Central memory CD8-positive, alpha-beta T cell (primary cell): ENCODE data around the gene CPNE4.
"Not testable (repeated sequence)": the region's sequence is repeated elsewhere in the genome, so short reads cannot be mapped to it uniquely, and the experiment has no call there.

Experiments
- ATAC-seq: fragments of 150-1000 bp; cut with Tn5 transposase; replicated peaks from 2 replicates; pipeline ENCODE4 v1.10.0; 2022; ENCODE audit warnings: mild to moderate bottlenecking, moderate FRiP score, moderate number of reproducible peaks; ENCODE audit not compliant: poor library complexity, severe bottlenecking; ENCODE audit errors: extremely low read depth
- DNase-seq, 2 donors: peaks; one replicate each; pipeline ENCODE4 v3.0.0; 2021; ENCODE audit warnings: low spot score in 2 of 2
- H3K27ac Mint-ChIP-seq: one replicate; pipeline ENCODE4 v1.8.0; 2022; ENCODE audit warnings: low read depth, mild to moderate bottlenecking, moderate library complexity, mixed read lengths
- H3K27me3 Mint-ChIP-seq: one replicate; pipeline ENCODE4 v1.8.0; 2022; ENCODE audit warnings: mixed read lengths
- H3K36me3 Mint-ChIP-seq: one replicate; pipeline ENCODE4 v1.8.0; 2022; ENCODE audit warnings: mild to moderate bottlenecking, moderate library complexity, mixed read lengths; ENCODE audit not compliant: insufficient read depth
- H3K4me1 Mint-ChIP-seq: one replicate; pipeline ENCODE4 v1.8.0; 2022; ENCODE audit warnings: mixed read lengths
- H3K4me3 Mint-ChIP-seq: one replicate; pipeline ENCODE4 v1.8.0; 2022; ENCODE audit warnings: mild to moderate bottlenecking, moderate library complexity, mixed read lengths
- H3K9me3 Mint-ChIP-seq: one replicate; pipeline ENCODE4 v1.8.0; 2022; ENCODE audit warnings: mixed read lengths

Gene CPNE4

GRCh38 chr3:131885871-131886270 is 148.9 kb downstream of the CPNE4 start:
- DNase-seq, H3K27ac Mint-ChIP-seq, H3K9me3 Mint-ChIP-seq, H3K4me1 Mint-ChIP-seq, ATAC-seq, H3K36me3 Mint-ChIP-seq, H3K27me3 Mint-ChIP-seq, H3K4me3 Mint-ChIP-seq: not testable (repeated sequence)

GRCh38 chr3:131883711-131884407 is 151.0 kb downstream of the CPNE4 start:
- H3K9me3 Mint-ChIP-seq, result peaks cover 5% of the 10 kb centered on the region
- no peak overlapping the region for H3K27ac Mint-ChIP-seq
- no peaks in the 10 kb centered on the region for H3K27me3 Mint-ChIP-seq
- no peaks in the 10 kb centered on the region for H3K36me3 Mint-ChIP-seq
- no peaks in the 10 kb centered on the region for H3K4me1 Mint-ChIP-seq
- DNase-seq (no peak), ATAC-seq (no peak)
- no peak overlapping the region for H3K4me3 Mint-ChIP-seq

- Mint-ChIP-seq H3K36me3 (no peaks in the 10 kb centered on the region), H3K4me1 (no peaks in the 10 kb centered on the region), H3K4me3 (no peak overlapping the region), H3K27me3 (no peaks in the 10 kb centered on the region), H3K27ac (no peak overlapping the region), H3K9me3 (peaks cover 5% of the 10 kb centered on the region)
- DNase-seq, result no peak
- ATAC-seq, result no peak
These were observed 151.7 kb downstream of the CPNE4 start for GRCh38 chr3:131883086-131883485.

- H3K27ac Mint-ChIP-seq, result no peak overlapping the region
- DNase-seq (no peak), ATAC-seq (no peak)
- no peaks in the 10 kb centered on the region for H3K4me1 Mint-ChIP-seq
- no peak overlapping the region for H3K4me3 Mint-ChIP-seq
- H3K36me3 Mint-ChIP-seq, result no peaks in the 10 kb centered on the region
- H3K27me3 Mint-ChIP-seq, result no peaks in the 10 kb centered on the region
- H3K9me3 Mint-ChIP-seq, result no peaks in the 10 kb centered on the region
These were observed 153.0 kb downstream of the CPNE4 start for GRCh38 chr3:131881777-131882176.

- DNase-seq (no peak), ATAC-seq (no peak)
- Mint-ChIP-seq H3K9me3 (no peaks in the 10 kb centered on the region), H3K4me3 (no peak overlapping the region), H3K36me3 (no peaks in the 10 kb centered on the region), H3K27ac (no peak overlapping the region), H3K27me3 (no peaks in the 10 kb centered on the region), H3K4me1 (no peaks in the 10 kb centered on the region)
These were observed 153.9 kb downstream of the CPNE4 start for GRCh38 chr3:131880948-131881347.

GRCh38 chr3:131868203-131868602 is 166.6 kb downstream of the CPNE4 start:
- H3K36me3 Mint-ChIP-seq, result no peaks in the 10 kb centered on the region
- DNase-seq (no peak), ATAC-seq (no peak)
- H3K4me3 Mint-ChIP-seq, result no peak overlapping the region
- H3K4me1 Mint-ChIP-seq, result no peaks in the 10 kb centered on the region
- no peak overlapping the region for H3K27ac Mint-ChIP-seq
- H3K9me3 Mint-ChIP-seq, result peaks cover 9% of the 10 kb centered on the region
- H3K27me3 Mint-ChIP-seq, result no peaks in the 10 kb centered on the region

- H3K27me3 Mint-ChIP-seq, result no peaks in the 10 kb centered on the region
- DNase-seq (no peak), ATAC-seq (no peak)
- no peaks in the 10 kb centered on the region for H3K9me3 Mint-ChIP-seq
- no peaks in the 10 kb centered on the region for H3K36me3 Mint-ChIP-seq
- H3K27ac Mint-ChIP-seq, result no peak overlapping the region
- no peaks in the 10 kb centered on the region for H3K4me1 Mint-ChIP-seq
- H3K4me3 Mint-ChIP-seq, result no peak overlapping the region
These were observed 178.6 kb downstream of the CPNE4 start for GRCh38 chr3:131856171-131856570.

GRCh38 chr3:131850223-131850622 is 184.6 kb downstream of the CPNE4 start:
- Mint-ChIP-seq H3K9me3 (no peaks in the 10 kb centered on the region), H3K27ac (no peak overlapping the region), H3K4me1 (no peaks in the 10 kb centered on the region), H3K4me3 (no peak overlapping the region), H3K36me3 (no peaks in the 10 kb centered on the region), H3K27me3 (no peaks in the 10 kb centered on the region)
- no peak for ATAC-seq
- no peak for DNase-seq

- H3K4me3 Mint-ChIP-seq, result no peak overlapping the region
- no peaks in the 10 kb centered on the region for H3K4me1 Mint-ChIP-seq
- no peaks in the 10 kb centered on the region for H3K27me3 Mint-ChIP-seq
- ATAC-seq (no peak), DNase-seq (no peak)
- no peak overlapping the region for H3K27ac Mint-ChIP-seq
- H3K36me3 Mint-ChIP-seq, result no peaks in the 10 kb centered on the region
- no peaks in the 10 kb centered on the region for H3K9me3 Mint-ChIP-seq
These were observed 185.2 kb downstream of the CPNE4 start for GRCh38 chr3:131849616-131850015.

- no peak overlapping the region for H3K4me3 Mint-ChIP-seq
- H3K36me3 Mint-ChIP-seq, result no peaks in the 10 kb centered on the region
- H3K4me1 Mint-ChIP-seq, result no peaks in the 10 kb centered on the region
These were observed 186.8 kb downstream of the CPNE4 start for GRCh38 chr3:131847966-131848510.

GRCh38 chr3:131846296-131846924 is 188.4 kb downstream of the CPNE4 start:
- Mint-ChIP-seq H3K4me3 (no peak overlapping the region), H3K36me3 (no peaks in the 10 kb centered on the region), H3K27me3 (no peaks in the 10 kb centered on the region), H3K4me1 (no peaks in the 10 kb centered on the region), H3K9me3 (no peaks in the 10 kb centered on the region), H3K27ac (no peak overlapping the region)
- ATAC-seq, result no peak
- no peak for DNase-seq

More at GRCh38 chr3:131847966-131848510, 186.8 kb downstream of the CPNE4 start:
- H3K27ac Mint-ChIP-seq, result no peak overlapping the region
- no peak for DNase-seq
- ATAC-seq, result no peak
- no peaks in the 10 kb centered on the region for H3K9me3 Mint-ChIP-seq
- H3K27me3 Mint-ChIP-seq, result no peaks in the 10 kb centered on the region

GRCh38 chr3:131843174-131843573 is 191.6 kb downstream of the CPNE4 start:
- Mint-ChIP-seq H3K4me3 (no peak overlapping the region), H3K9me3 (no peaks in the 10 kb centered on the region), H3K27me3 (no peaks in the 10 kb centered on the region), H3K4me1 (no peaks in the 10 kb centered on the region), H3K27ac (no peak overlapping the region), H3K36me3 (no peaks in the 10 kb centered on the region)
- ATAC-seq (no peak), DNase-seq (no peak)

GRCh38 chr3:131840156-131840797 is 194.5 kb downstream of the CPNE4 start:
- H3K4me3 Mint-ChIP-seq, result no peak overlapping the region
- no peaks in the 10 kb centered on the region for H3K27me3 Mint-ChIP-seq
- DNase-seq (no peak), ATAC-seq (no peak)
- H3K4me1 Mint-ChIP-seq, result no peaks in the 10 kb centered on the region
- no peaks in the 10 kb centered on the region for H3K9me3 Mint-ChIP-seq
- no peaks in the 10 kb centered on the region for H3K36me3 Mint-ChIP-seq
- H3K27ac Mint-ChIP-seq, result no peak overlapping the region
